Mammary epithelial cell (primary cell): ENCODE data around the gene CLEC16A.

ENCODE experiments used
- EZH2 ChIP-seq: IDR thresholded peaks from 2 replicates; pipeline ENCODE4 v1.6.1; 2012; ENCODE audit warnings: low read length, inconsistent platforms, borderline replicate concordance
- TF ChIP-seq, protein P1 (sequence below), 2 donors: IDR thresholded peaks in 1 of 2; conservative IDR thresholded peaks in 1 of 2; 2 replicates each; pipeline ENCODE4 v1.5.1; 2011 to 2012; ENCODE audit warnings: inconsistent platforms in 2 of 2, low read length in 2 of 2, mild to moderate bottlenecking in 2 of 2, control low read depth in 1 of 2, low read depth in 1 of 2; ENCODE audit not compliant: insufficient read depth in 1 of 2; ENCODE audit errors: extremely low read depth in 1 of 2

DNA sequence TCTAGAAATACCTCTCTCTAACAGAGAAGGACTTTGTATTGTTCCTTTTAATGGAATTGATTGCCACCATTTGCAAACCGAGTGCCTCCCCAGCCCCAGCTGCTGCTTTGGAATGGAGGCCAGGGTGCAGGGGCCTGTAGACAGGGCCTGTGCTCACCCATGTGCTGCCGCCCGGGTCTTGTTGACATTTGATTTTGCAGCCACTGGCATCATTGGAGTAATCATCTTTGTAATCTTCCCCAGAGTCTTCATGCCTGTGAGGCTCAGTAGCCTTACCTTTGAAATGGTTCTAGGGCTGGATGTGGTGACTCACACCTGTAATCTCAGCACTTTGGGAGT, 119.8 kb downstream of the CLEC16A start:
- TF ChIP-seq EZH2, result no peak
- TF ChIP-seq, protein P1, sequence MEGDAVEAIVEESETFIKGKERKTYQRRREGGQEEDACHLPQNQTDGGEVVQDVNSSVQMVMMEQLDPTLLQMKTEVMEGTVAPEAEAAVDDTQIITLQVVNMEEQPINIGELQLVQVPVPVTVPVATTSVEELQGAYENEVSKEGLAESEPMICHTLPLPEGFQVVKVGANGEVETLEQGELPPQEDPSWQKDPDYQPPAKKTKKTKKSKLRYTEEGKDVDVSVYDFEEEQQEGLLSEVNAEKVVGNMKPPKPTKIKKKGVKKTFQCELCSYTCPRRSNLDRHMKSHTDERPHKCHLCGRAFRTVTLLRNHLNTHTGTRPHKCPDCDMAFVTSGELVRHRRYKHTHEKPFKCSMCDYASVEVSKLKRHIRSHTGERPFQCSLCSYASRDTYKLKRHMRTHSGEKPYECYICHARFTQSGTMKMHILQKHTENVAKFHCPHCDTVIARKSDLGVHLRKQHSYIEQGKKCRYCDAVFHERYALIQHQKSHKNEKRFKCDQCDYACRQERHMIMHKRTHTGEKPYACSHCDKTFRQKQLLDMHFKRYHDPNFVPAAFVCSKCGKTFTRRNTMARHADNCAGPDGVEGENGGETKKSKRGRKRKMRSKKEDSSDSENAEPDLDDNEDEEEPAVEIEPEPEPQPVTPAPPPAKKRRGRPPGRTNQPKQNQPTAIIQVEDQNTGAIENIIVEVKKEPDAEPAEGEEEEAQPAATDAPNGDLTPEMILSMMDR (conservative IDR thresholded peaks at IDR 0.05 in 1 of 2, IDR thresholded peaks at IDR 0.05 in 1 of 2; ENCODE audit: extremely low read depth in 1 of 2, insufficient read depth in 1 of 2, low read depth in 1 of 2, low read length in 2 of 2), result no peak
